ENCODE results near the gene BAK1.

DNA sequence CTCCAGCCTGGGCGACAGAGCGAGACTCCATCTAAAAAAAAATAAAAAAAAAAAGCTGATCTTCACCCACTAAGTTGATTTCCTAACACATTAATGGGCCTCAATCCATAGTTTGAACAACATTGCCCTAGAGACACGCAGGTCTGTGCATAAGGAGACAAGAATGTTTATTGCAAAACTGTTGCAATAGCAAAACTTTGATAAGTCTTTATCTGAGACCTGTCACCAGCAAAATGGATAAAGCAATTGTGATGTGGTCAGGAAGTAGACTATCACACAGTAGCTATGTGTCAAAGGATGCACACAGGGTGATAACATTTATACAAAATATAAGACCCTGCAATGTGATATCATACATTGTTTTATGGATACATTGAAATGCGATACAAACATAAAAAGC lies 36.8 kb upstream of the BAK1 start:
- TF ChIP-seq SIN3A (IDR thresholded peaks at IDR 0.05; ENCODE audit: low read depth), result no peak
- TF ChIP-seq, protein P1, sequence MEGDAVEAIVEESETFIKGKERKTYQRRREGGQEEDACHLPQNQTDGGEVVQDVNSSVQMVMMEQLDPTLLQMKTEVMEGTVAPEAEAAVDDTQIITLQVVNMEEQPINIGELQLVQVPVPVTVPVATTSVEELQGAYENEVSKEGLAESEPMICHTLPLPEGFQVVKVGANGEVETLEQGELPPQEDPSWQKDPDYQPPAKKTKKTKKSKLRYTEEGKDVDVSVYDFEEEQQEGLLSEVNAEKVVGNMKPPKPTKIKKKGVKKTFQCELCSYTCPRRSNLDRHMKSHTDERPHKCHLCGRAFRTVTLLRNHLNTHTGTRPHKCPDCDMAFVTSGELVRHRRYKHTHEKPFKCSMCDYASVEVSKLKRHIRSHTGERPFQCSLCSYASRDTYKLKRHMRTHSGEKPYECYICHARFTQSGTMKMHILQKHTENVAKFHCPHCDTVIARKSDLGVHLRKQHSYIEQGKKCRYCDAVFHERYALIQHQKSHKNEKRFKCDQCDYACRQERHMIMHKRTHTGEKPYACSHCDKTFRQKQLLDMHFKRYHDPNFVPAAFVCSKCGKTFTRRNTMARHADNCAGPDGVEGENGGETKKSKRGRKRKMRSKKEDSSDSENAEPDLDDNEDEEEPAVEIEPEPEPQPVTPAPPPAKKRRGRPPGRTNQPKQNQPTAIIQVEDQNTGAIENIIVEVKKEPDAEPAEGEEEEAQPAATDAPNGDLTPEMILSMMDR (IDR thresholded peaks at IDR 0.05 in 2 of 3, conservative IDR thresholded peaks at IDR 0.05 in 1 of 3; ENCODE audit: borderline replicate concordance in 1 of 3, insufficient read depth in 1 of 3, low read depth in 2 of 3, low read length in 2 of 3), result no peak
- no peak for TF ChIP-seq ZNF274 (IDR thresholded peaks at IDR 0.05; ENCODE audit: low read depth, low read length)
- no peak for TF ChIP-seq POLR2A (IDR thresholded peaks at IDR 0.05; ENCODE audit: borderline replicate concordance, extremely low read depth, insufficient read depth, insufficient read length)
- no peak for TF ChIP-seq EZH2 (IDR thresholded peaks at IDR 0.05)
- TF ChIP-seq POLR2AphosphoS5 (IDR thresholded peaks at IDR 0.05; ENCODE audit: low read depth, low read length), result no peak
- TF ChIP-seq JUND (IDR thresholded peaks at IDR 0.05), result no peak
- no peak for TF ChIP-seq EZH2phosphoT487 (IDR thresholded peaks at IDR 0.05; ENCODE audit: borderline replicate concordance)
- TF ChIP-seq, protein P2, sequence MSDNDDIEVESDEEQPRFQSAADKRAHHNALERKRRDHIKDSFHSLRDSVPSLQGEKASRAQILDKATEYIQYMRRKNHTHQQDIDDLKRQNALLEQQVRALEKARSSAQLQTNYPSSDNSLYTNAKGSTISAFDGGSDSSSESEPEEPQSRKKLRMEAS (IDR thresholded peaks at IDR 0.05), result no peak
- TF ChIP-seq RAD21 (IDR thresholded peaks at IDR 0.05; ENCODE audit: low read depth), result no peak
- TF ChIP-seq ZFX (IDR thresholded peaks at IDR 0.05), result no peak

Measured in HCT116 (cell line).